Measurements from ENCODE around the gene RASSF1. TPM values are rescaled to one million over a fixed set of nuclear protein-coding genes. Genes with fewer than 3 reads are reported as not detected.

RASSF1 gene
- total and polyA plus RNA-seq, 2 of the 4 experiments (the other 2 are of a cell fraction), result 17.4 to 53.4 TPM

DNA sequence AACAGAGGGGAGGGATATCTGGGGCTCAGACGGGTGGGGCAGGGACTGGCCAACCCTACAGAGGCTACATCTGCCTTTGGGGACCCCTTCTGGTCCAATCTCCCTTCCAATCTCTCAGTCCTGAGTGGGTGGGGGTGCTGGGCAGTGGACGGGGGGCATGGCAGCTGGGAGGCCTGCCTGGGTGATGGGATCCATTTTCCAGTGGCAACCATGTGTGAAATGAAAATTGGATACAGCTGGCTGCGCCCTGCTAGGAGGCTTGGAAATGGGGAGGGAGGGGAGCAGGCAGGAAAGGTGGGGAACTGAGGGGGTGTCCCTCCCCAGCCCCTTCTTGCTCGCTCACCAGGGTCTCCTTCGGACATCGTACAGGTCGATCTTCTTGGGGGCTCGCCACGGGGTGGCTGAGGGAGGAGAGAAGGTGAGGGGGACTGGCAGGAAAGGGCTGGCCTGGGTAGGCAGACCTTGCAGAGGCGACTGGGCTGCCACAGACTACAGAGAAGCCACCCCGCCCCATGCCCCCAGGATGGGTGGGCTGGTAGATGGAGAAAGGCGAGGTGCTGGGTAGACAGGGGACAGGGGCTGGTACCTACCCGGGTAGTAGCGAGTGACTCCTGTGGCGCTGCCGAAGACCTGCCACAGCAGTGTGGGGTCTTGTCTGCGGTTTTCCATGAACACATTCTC lies 39.9 kb upstream of the RASSF1 start:
- POLR2A ChIA-PET (ENCODE audit: unreplicated experiment), result interaction anchor here (0.6 kb wide), 1 partner anchor 193 kb away, joined by 4 read pairs; no protein-coding TSS in a partner anchor

More for the DNA sequence above, 39.9 kb upstream of the RASSF1 start:
- Histone ChIP-seq H4K8ac (ENCODE audit: low read depth in 2 of 2, low read length in 2 of 2) (no peak overlapping the region), H4K91ac (ENCODE audit: insufficient read depth, low read depth, low read length) (no peak overlapping the region), H4K5ac (ENCODE audit: low read depth, low read length) (no peak overlapping the region), H3K9ac (ENCODE audit: low read depth, low read length) (no peak overlapping the region), H2BK5ac (ENCODE audit: low read depth, low read length, poor library complexity, severe bottlenecking) (no peak overlapping the region), H2BK120ac (ENCODE audit: low read depth, low read length) (no peak overlapping the region), H3K4me2 (ENCODE audit: low read depth, low read length) (no peak overlapping the region), H3K9me3 (ENCODE audit: control insufficient read depth, insufficient read depth, low read length) (no peaks in the 10 kb centered on the region), H3K18ac (ENCODE audit: low read depth, low read length) (no peak overlapping the region), H3K4ac (ENCODE audit: low read depth, low read length) (no peak overlapping the region), H3K23ac (ENCODE audit: low read depth, low read length) (no peak overlapping the region), H3K4me3 (ENCODE audit: insufficient read depth, low read depth, low read length) (no peak overlapping the region), H3K56ac (ENCODE audit: extremely low read depth, insufficient read depth, low read length) (no peak overlapping the region), H3K27me3 (ENCODE audit: control insufficient read depth, insufficient read depth, low read length) (peaks cover 34% of the 10 kb centered on the region), H3K79me1 (ENCODE audit: low read depth in 1 of 2, low read length in 2 of 2) (no peaks in the 10 kb centered on the region), H3K14ac (replicated peaks; ENCODE audit: low read depth, low read length) (no peak overlapping the region), H2AK9ac (replicated peaks; ENCODE audit: low read depth, low read length, poor library complexity) (no peak overlapping the region), H3K27ac (ENCODE audit: insufficient read depth, low read length) (no peak overlapping the region), H2BK15ac (ENCODE audit: low read depth, low read length) (no peak overlapping the region), H3K4me1 (ENCODE audit: control insufficient read depth, insufficient read depth, low read length) (no peaks in the 10 kb centered on the region), H2AK5ac (ENCODE audit: low read depth, low read length) (no peak overlapping the region), H3K36me3 (ENCODE audit: control insufficient read depth, insufficient read depth, low read length) (no peaks in the 10 kb centered on the region), H2AFZ (replicated peaks; ENCODE audit: low read length, poor library complexity) (no peak overlapping the region), H4K20me1 (ENCODE audit: insufficient read depth, low read length) (no peaks in the 10 kb centered on the region), H3K9me1 (ENCODE audit: insufficient read depth, low read length) (no peaks in the 10 kb centered on the region), H2BK20ac (ENCODE audit: low read depth, low read length) (no peak overlapping the region)
- DNase-seq (no peak), ATAC-seq (ENCODE audit: low read depth) (no peak)
- BruUV-seq (replicated peaks), result no TSS peak
- in situ Hi-C loops (cut with MboI; ENCODE audit: low sequenced_read_pairs) (no loop called here), dilution Hi-C loops (cut with HindIII; ENCODE audit: low sequenced_read_pairs, unreplicated experiment) (no loop called here), intact Hi-C loops (cut with micrococcal nuclease) (no loop called here)
- CTCF ChIA-PET, result no interaction called here
- WGBS, 2 experiments (ENCODE audit: extremely low coverage in 2 of 2, insufficient read length in 1 of 2), result 40% methylated on average over 1 of the region's 17 CpGs; no CpG with 5 or more reads in 1 of the 2 experiments
- no peak for TF ChIP-seq MAFK (IDR thresholded peaks at IDR 0.05; ENCODE audit: low read depth, low read length)
- no peak for TF ChIP-seq FOS (IDR thresholded peaks at IDR 0.05; ENCODE audit: low read depth, low read length)
- no peak for TF ChIP-seq SMC3 (IDR thresholded peaks at IDR 0.05; ENCODE audit: low read depth, low read length)
- no peak for TF ChIP-seq NFE2L2 (IDR thresholded peaks at IDR 0.05; ENCODE audit: low read depth, low read length)
- TF ChIP-seq, protein P1, sequence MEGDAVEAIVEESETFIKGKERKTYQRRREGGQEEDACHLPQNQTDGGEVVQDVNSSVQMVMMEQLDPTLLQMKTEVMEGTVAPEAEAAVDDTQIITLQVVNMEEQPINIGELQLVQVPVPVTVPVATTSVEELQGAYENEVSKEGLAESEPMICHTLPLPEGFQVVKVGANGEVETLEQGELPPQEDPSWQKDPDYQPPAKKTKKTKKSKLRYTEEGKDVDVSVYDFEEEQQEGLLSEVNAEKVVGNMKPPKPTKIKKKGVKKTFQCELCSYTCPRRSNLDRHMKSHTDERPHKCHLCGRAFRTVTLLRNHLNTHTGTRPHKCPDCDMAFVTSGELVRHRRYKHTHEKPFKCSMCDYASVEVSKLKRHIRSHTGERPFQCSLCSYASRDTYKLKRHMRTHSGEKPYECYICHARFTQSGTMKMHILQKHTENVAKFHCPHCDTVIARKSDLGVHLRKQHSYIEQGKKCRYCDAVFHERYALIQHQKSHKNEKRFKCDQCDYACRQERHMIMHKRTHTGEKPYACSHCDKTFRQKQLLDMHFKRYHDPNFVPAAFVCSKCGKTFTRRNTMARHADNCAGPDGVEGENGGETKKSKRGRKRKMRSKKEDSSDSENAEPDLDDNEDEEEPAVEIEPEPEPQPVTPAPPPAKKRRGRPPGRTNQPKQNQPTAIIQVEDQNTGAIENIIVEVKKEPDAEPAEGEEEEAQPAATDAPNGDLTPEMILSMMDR (conservative IDR thresholded peaks at IDR 0.05; ENCODE audit: low read depth, low read length), result no peak
- TF ChIP-seq POLR2A (IDR thresholded peaks at IDR 0.05; ENCODE audit: low read depth, low read length), result no peak
- no peak for TF ChIP-seq RFX5 (IDR thresholded peaks at IDR 0.05; ENCODE audit: low read depth, low read length)
- no peak for TF ChIP-seq CEBPB (IDR thresholded peaks at IDR 0.05; ENCODE audit: low read depth, low read length)

Measured in IMR-90 (cell line).